GM23248 (cell line): ENCODE results near the gene BTBD18. TPM values are rescaled to one million over a fixed set of nuclear protein-coding genes. Genes with fewer than 3 reads are reported as not detected.

Experiments used
- DNase-seq: peaks from one replicate; pipeline ENCODE4 v3.0.0-alpha.2; 2015
- H2AFZ ChIP-seq: fragments of 200-600 bp; sonication (generic); 2 replicates; pipeline ENCODE4 v1.6.1; 2016; ENCODE audit warnings: antibody characterized with exemption
- H3F3A ChIP-seq: fragments of 200-600 bp; sonication (generic); 2 replicates; pipeline ENCODE4 v1.6.1; 2016; ENCODE audit warnings: mild to moderate bottlenecking, antibody characterized with exemption, mixed run types; ENCODE audit not compliant: insufficient read depth
- H3K27ac ChIP-seq: fragments of 200-600 bp; sonication (generic); 2 replicates; pipeline ENCODE4 v1.5.1; 2016; ENCODE audit warnings: mild to moderate bottlenecking
- H3K27me3 ChIP-seq: fragments of 200-600 bp; sonication (generic); replicated peaks from 2 replicates; pipeline ENCODE4 v1.6.1; 2016; ENCODE audit warnings: mild to moderate bottlenecking; ENCODE audit not compliant: insufficient read depth
- H3K36me3 ChIP-seq: fragments of 200-600 bp; sonication (generic); 2 replicates; pipeline ENCODE4 v1.6.1; 2016; ENCODE audit warnings: low read depth, mild to moderate bottlenecking
- H3K4me1 ChIP-seq: fragments of 200-600 bp; sonication (generic); 2 replicates; pipeline ENCODE4 v1.6.1; 2016; ENCODE audit warnings: mild to moderate bottlenecking; ENCODE audit not compliant: insufficient read depth
- H3K4me2 ChIP-seq: fragments of 200-600 bp; sonication (generic); one replicate; pipeline ENCODE4 v1.6.1; 2016; ENCODE audit warnings: mild to moderate bottlenecking; ENCODE audit not compliant: unreplicated experiment
- H3K4me3 ChIP-seq: fragments of 200-600 bp; sonication (generic); 2 replicates; pipeline ENCODE4 v1.5.1; 2016; ENCODE audit warnings: mild to moderate bottlenecking
- H3K79me2 ChIP-seq: fragments of 200-600 bp; sonication (generic); 2 replicates; pipeline ENCODE4 v1.6.1; 2016; ENCODE audit warnings: mild to moderate bottlenecking; ENCODE audit not compliant: insufficient read depth
- H3K9ac ChIP-seq: fragments of 200-600 bp; sonication (generic); 2 replicates; pipeline ENCODE4 v1.6.1; 2016; ENCODE audit warnings: mild to moderate bottlenecking
- H3K9me2 ChIP-seq: fragments of 200-600 bp; sonication (generic); 2 replicates; pipeline ENCODE4 v1.6.1; 2016; ENCODE audit warnings: mixed run types, mild to moderate bottlenecking, moderate library complexity; ENCODE audit not compliant: insufficient read depth
- H3K9me3 ChIP-seq: fragments of 200-600 bp; sonication (generic); one replicate; pipeline ENCODE4 v1.6.1; 2017; ENCODE audit warnings: low read depth
- H4K20me1 ChIP-seq: fragments of 200-600 bp; sonication (generic); 2 replicates; pipeline ENCODE4 v1.6.0; 2016; ENCODE audit not compliant: insufficient read depth
- EZH2 ChIP-seq: fragments of 200-600 bp; sonication (generic); IDR thresholded peaks from 2 replicates; pipeline ENCODE4 v1.6.1; 2018; ENCODE audit warnings: antibody characterized with exemption, mild to moderate bottlenecking; ENCODE audit not compliant: insufficient read depth, poor library complexity, severe bottlenecking
- EZH2phosphoT487 ChIP-seq: fragments of 200-600 bp; sonication (generic); IDR thresholded peaks from 2 replicates; pipeline ENCODE4 v1.6.1; 2018; ENCODE audit warnings: antibody characterized with exemption, moderate library complexity, mild to moderate bottlenecking, low read depth; ENCODE audit not compliant: insufficient read depth
- WGBS, 2 experiments: methylation state at CpG; one replicate each; pipeline ENCODE4 v1.1.6; 2015 to 2017; ENCODE audit warnings: low lambda C conversion rate in 2 of 2, low coverage in 1 of 2; ENCODE audit errors: missing lambda C conversion rate in 2 of 2; 5-methylcytosine and 5-hydroxymethylcytosine counted together
- in situ Hi-C: fragments of 300-500 bp; cut with MboI; formaldehyde crosslinking; loops from 2 replicates; pipeline ENCODE4 v1.15.0; 2020
- polyA plus RNA-seq: library from polyadenylated mRNA; unstranded; fragments of >200 nt; fragmentation: Nextera tagmentation; extraction: Ambion mirVana; gene quantifications from 2 replicates; pipeline ENCODE4 v1.2.1, GENCODE V29; 2016
- total RNA-seq: library from RNA; depleted of rRNA; stranded (reverse); fragments of >200 nt; shearing (Covaris generic); gene quantifications from 2 replicates; pipeline ENCODE4 v1.2.3, GENCODE V29; 2014

The BTBD18 gene
- total and polyA plus RNA-seq, 2 experiments from 2014 or later: not detected

GRCh38 chr11:57785072-57785471, 33.5 kb upstream of the BTBD18 start:
- in situ Hi-C loops: no loop called here
- H3K27ac ChIP-seq: no peak overlapping the region

GRCh38 chr11:57781529-57781943, 29.9 kb upstream of the BTBD18 start:
- Histone ChIP-seq H3K4me1 (peaks cover 42% of the 10 kb centered on the region), H3K79me2 (peaks cover 97% of the 10 kb centered on the region), H3K9ac (no peak overlapping the region), H3F3A (peaks cover 56% of the 10 kb centered on the region), H2AFZ (no peak overlapping the region), H3K4me2 (no peak overlapping the region), H3K9me2 (no peaks in the 10 kb centered on the region), H3K9me3 (no peaks in the 10 kb centered on the region), H3K36me3 (0 out of 2 replicates have a peak, but pooled peaks cover 3% of the 10 kb centered on the region), H3K27ac (peak overlapping the region; percentile 28), H4K20me1 (peaks cover 29% of the 10 kb centered on the region), H3K27me3 (no peaks in the 10 kb centered on the region), H3K4me3 (no peak overlapping the region)
- 92 to 100% methylated on average over 3 of the region's 3 CpGs for WGBS, 2 experiments
- no peak for DNase-seq
- TF ChIP-seq EZH2phosphoT487: no peak
- no peak for TF ChIP-seq EZH2
- in situ Hi-C loops: no loop called here

More at GRCh38 chr11:57785072-57785471, 33.5 kb upstream of the BTBD18 start:
- Histone ChIP-seq H3K79me2 (peaks cover 100% of the 10 kb centered on the region), H3K4me1 (peaks cover 19% of the 10 kb centered on the region), H3K27me3 (no peaks in the 10 kb centered on the region), H3K36me3 (peaks cover 7% of the 10 kb centered on the region; the same call in 1 of the 2 replicates), H4K20me1 (peaks cover 29% of the 10 kb centered on the region), H3K4me2 (no peak overlapping the region), H2AFZ (no peak overlapping the region), H3K9me3 (no peaks in the 10 kb centered on the region), H3K9ac (no peak overlapping the region), H3K4me3 (no peak overlapping the region), H3F3A (0 out of 2 replicates have a peak, but pooled peaks cover 24% of the 10 kb centered on the region), H3K9me2 (no peaks in the 10 kb centered on the region)
- no peak for DNase-seq
- TF ChIP-seq EZH2phosphoT487 (no peak), EZH2 (no peak)
- 97 to 100% methylated on average over 2 of the region's 2 CpGs for WGBS, 2 experiments

- Histone ChIP-seq H3K36me3 (0 out of 2 replicates have a peak, but pooled peaks cover 3% of the 10 kb centered on the region), H2AFZ (no peak overlapping the region), H3K79me2 (peaks cover 97% of the 10 kb centered on the region), H3F3A (peaks cover 60% of the 10 kb centered on the region), H3K27ac (peak overlapping the region; percentile 93), H3K27me3 (no peaks in the 10 kb centered on the region), H3K9me2 (no peaks in the 10 kb centered on the region), H3K4me3 (peak overlapping the region; percentile 58), H3K4me2 (peak overlapping the region; percentile 87), H4K20me1 (peaks cover 30% of the 10 kb centered on the region; the same call in 1 of the 2 replicates), H3K9ac (peak overlapping the region; percentile 79), H3K4me1 (peaks cover 51% of the 10 kb centered on the region), H3K9me3 (no peaks in the 10 kb centered on the region)
- WGBS, 2 experiments: 23 to 35% methylated on average over 1 of the region's 1 CpG
- in situ Hi-C loops: no loop called here
- peak; percentile 76 for DNase-seq
- TF ChIP-seq EZH2 (no peak), EZH2phosphoT487 (no peak)
Measured at GRCh38 chr11:57779276-57779675, 27.7 kb upstream of the BTBD18 start.

- WGBS, 2 experiments: 0 to 4% methylated on average over 6 of the region's 6 CpGs
- Histone ChIP-seq H3K4me1 (peaks cover 55% of the 10 kb centered on the region), H3K36me3 (0 out of 2 replicates have a peak, but pooled peaks cover 3% of the 10 kb centered on the region), H3K27me3 (no peaks in the 10 kb centered on the region), H4K20me1 (peaks cover 35% of the 10 kb centered on the region; the same call in 1 of the 2 replicates), H3K9me3 (no peaks in the 10 kb centered on the region), H3K9me2 (no peaks in the 10 kb centered on the region), H3K79me2 (peaks cover 97% of the 10 kb centered on the region), H3F3A (peaks cover 60% of the 10 kb centered on the region), H2AFZ (no peak overlapping the region), H3K4me3 (peak overlapping the region; percentile 58), H3K27ac (peak overlapping the region; percentile 93), H3K9ac (peak overlapping the region; percentile 79), H3K4me2 (peak overlapping the region; percentile 87)
- TF ChIP-seq EZH2 (no peak), EZH2phosphoT487 (no peak)
- in situ Hi-C loops: no loop called here
- peak; percentile 92 for DNase-seq
Measured at GRCh38 chr11:57778318-57779037, 26.9 kb upstream of the BTBD18 start.
